Measurements from ENCODE around the gene HDAC4. TPM values are rescaled to one million over a fixed set of nuclear protein-coding genes. Genes with fewer than 3 reads are reported as not detected.

HDAC4 gene
- total RNA-seq, 1 experiment from 2014 or later = 40.1 TPM

DNA sequence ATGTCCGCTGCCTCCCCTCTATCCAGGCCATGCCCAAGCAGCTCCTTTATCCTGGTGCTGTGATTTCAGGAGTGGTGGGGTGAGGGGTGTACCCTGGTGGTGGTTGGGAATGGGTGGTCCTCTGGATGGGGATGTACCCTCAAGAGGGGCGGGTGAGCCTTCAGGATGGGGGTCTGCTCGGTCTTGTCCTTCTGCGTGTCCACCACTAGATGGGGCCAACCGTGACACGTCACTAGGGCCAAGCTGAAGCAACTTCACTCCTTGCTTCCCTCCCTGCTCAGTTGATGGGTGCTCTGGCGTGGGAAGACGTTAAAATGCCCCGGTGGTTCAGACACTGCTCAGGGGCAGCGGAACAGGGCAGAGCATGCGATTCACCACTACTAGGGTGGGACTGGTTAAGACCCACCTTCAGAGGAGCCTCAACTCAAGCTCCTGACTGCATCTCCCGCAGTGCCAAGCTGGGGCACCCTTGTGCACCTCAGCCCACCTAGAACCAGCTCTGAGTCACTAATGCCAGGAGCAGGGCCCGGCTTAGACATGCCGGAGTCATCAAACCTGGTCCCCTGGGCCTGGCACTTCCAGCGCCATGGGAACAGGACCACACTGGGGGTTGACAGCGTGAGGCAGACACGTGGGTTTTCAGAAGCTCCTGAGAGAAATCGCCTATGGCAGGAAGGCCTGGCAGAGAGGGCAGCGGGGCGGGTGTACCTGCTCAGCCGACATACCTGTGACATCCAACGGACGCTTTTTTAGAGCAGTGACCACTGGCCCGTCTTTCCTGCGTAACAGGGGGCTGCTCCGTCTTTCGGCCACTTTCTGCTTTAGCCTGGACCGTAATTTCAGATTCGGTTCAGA lies 256.7 kb downstream of the HDAC4 start:
- in situ Hi-C loops (cut with HindIII; ENCODE audit: low pct_unique_long_range_greater_than_20kb, low sequenced_read_pairs) = no loop called here
- no peaks in the 10 kb centered on the region; the same call in 1 of the 2 replicates for H3K36me3 ChIP-seq (ENCODE audit: control insufficient read depth, insufficient read depth, low read length)
- H3K4me1 ChIP-seq (ENCODE audit: control insufficient read depth, insufficient read depth, low read length) = no peaks in the 10 kb centered on the region
- no peaks in the 10 kb centered on the region for H3K27me3 ChIP-seq (ENCODE audit: control insufficient read depth, insufficient read depth, low read length)
- intact Hi-C loops (cut with micrococcal nuclease; ENCODE audit: unreplicated experiment) = no loop called here
- ATAC-seq (peak; percentile 78; the same call in 1 of the 2 replicates), DNase-seq (ENCODE audit: low read depth, low spot score) (peak; percentile 8)
- no peaks in the 10 kb centered on the region for H3K9me3 ChIP-seq (ENCODE audit: control insufficient read depth, insufficient read depth, low read depth, low read length)
- no peak overlapping the region for H3K27ac ChIP-seq (ENCODE audit: low read length)
- no TSS peak for BruUV-seq (replicated peaks)
- POLR2A ChIA-PET = no interaction called here
- TF ChIP-seq, protein P1, sequence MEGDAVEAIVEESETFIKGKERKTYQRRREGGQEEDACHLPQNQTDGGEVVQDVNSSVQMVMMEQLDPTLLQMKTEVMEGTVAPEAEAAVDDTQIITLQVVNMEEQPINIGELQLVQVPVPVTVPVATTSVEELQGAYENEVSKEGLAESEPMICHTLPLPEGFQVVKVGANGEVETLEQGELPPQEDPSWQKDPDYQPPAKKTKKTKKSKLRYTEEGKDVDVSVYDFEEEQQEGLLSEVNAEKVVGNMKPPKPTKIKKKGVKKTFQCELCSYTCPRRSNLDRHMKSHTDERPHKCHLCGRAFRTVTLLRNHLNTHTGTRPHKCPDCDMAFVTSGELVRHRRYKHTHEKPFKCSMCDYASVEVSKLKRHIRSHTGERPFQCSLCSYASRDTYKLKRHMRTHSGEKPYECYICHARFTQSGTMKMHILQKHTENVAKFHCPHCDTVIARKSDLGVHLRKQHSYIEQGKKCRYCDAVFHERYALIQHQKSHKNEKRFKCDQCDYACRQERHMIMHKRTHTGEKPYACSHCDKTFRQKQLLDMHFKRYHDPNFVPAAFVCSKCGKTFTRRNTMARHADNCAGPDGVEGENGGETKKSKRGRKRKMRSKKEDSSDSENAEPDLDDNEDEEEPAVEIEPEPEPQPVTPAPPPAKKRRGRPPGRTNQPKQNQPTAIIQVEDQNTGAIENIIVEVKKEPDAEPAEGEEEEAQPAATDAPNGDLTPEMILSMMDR (IDR thresholded peaks at IDR 0.05) = peak; percentile 81
- TF ChIP-seq POLR2AphosphoS5 (IDR thresholded peaks at IDR 0.05; ENCODE audit: low read depth, low read length) = no peak
- CTCF ChIA-PET = no interaction called here
- no peak overlapping the region for H3K4me3 ChIP-seq (ENCODE audit: low read depth in 2 of 2, low read length in 2 of 2)

DNA sequence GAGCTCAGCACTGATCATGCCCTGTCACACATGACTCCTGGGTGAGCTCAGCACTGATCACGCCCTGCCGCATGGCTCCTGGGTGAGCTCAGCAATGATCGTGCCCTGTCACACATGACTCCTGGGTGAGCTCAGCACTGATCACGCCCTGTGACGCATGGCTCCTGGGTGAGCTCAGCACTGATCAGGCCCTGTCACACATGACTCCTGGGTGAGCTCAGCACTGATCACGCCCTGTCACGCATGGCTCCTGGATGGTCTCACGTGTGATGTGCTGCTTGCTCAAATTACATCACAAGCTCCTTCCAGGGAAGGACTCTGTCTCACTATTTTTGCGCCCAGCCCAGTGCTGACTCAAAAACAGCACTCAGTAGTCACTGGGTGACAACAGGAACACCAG lies 258.0 kb downstream of the HDAC4 start:
- intact Hi-C loops (cut with micrococcal nuclease; ENCODE audit: unreplicated experiment) = no loop called here
- POLR2A ChIA-PET = interaction anchor here (0.7 kb wide), 1 partner anchor 265 kb away, joined by 4 read pairs; no protein-coding TSS in a partner anchor
- no peak overlapping the region for H3K27ac ChIP-seq (ENCODE audit: low read length)
- ATAC-seq (no peak), DNase-seq (ENCODE audit: low read depth, low spot score) (no peak)
- TF ChIP-seq TCF7L2 (IDR thresholded peaks at IDR 0.05; ENCODE audit: low read depth, low read length) (no peak), SIN3A (IDR thresholded peaks at IDR 0.05; ENCODE audit: borderline replicate concordance, insufficient read depth, low read depth, low read length) (no peak), POLR2AphosphoS5 (IDR thresholded peaks at IDR 0.05; ENCODE audit: low read depth, low read length) (no peak)
- TF ChIP-seq, protein P2, sequence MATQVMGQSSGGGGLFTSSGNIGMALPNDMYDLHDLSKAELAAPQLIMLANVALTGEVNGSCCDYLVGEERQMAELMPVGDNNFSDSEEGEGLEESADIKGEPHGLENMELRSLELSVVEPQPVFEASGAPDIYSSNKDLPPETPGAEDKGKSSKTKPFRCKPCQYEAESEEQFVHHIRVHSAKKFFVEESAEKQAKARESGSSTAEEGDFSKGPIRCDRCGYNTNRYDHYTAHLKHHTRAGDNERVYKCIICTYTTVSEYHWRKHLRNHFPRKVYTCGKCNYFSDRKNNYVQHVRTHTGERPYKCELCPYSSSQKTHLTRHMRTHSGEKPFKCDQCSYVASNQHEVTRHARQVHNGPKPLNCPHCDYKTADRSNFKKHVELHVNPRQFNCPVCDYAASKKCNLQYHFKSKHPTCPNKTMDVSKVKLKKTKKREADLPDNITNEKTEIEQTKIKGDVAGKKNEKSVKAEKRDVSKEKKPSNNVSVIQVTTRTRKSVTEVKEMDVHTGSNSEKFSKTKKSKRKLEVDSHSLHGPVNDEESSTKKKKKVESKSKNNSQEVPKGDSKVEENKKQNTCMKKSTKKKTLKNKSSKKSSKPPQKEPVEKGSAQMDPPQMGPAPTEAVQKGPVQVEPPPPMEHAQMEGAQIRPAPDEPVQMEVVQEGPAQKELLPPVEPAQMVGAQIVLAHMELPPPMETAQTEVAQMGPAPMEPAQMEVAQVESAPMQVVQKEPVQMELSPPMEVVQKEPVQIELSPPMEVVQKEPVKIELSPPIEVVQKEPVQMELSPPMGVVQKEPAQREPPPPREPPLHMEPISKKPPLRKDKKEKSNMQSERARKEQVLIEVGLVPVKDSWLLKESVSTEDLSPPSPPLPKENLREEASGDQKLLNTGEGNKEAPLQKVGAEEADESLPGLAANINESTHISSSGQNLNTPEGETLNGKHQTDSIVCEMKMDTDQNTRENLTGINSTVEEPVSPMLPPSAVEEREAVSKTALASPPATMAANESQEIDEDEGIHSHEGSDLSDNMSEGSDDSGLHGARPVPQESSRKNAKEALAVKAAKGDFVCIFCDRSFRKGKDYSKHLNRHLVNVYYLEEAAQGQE (IDR thresholded peaks at IDR 0.05; ENCODE audit: insufficient read depth in 1 of 2, low read depth in 2 of 2, low read length in 1 of 2) = no peak
- TF ChIP-seq, protein P1 (IDR thresholded peaks at IDR 0.05) = no peak
- H3K4me1 ChIP-seq (ENCODE audit: control insufficient read depth, insufficient read depth, low read length) = no peaks in the 10 kb centered on the region
- no TSS peak for BruUV-seq (replicated peaks)
- no peak overlapping the region for H3K4me3 ChIP-seq (ENCODE audit: low read depth in 2 of 2, low read length in 2 of 2)
- H3K27me3 ChIP-seq (ENCODE audit: control insufficient read depth, insufficient read depth, low read length) = no peaks in the 10 kb centered on the region
- H3K9me3 ChIP-seq (ENCODE audit: control insufficient read depth, insufficient read depth, low read depth, low read length) = no peaks in the 10 kb centered on the region
- in situ Hi-C loops (cut with HindIII; ENCODE audit: low pct_unique_long_range_greater_than_20kb, low sequenced_read_pairs) = no loop called here
- CTCF ChIA-PET = interaction anchor here (0.6 to 0.7 kb wide), 2 partner anchors 44 to 142 kb away, joined by 3 to 5 read pairs; no protein-coding TSS in a partner anchor
- H3K36me3 ChIP-seq (ENCODE audit: control insufficient read depth, insufficient read depth, low read length) = no peaks in the 10 kb centered on the region; the same call in 1 of the 2 replicates
